GM12878 (cell line): ENCODE measurements around the gene COL1A2. TPM values are rescaled to one million over a fixed set of nuclear protein-coding genes. Genes with fewer than 3 reads are reported as not detected.

ENCODE experiments used
- ATAC-seq: fragments of 200-7000 bp; cut with Tn5 transposase; 3 replicates; pipeline ENCODE4 v1.9.1; 2020; ENCODE audit warnings: mild to moderate bottlenecking, moderate library complexity
- BruUV-seq: library from RNA; stranded (reverse); fragments of 400-500 nt; replicated peaks from 2 replicates; lab custom pipeline; 2021; lab: Mats Ljungman, UMichigan
- CTCF ChIA-PET: fragments of 300-600 bp; sonication (Branson Sonifier 250); formaldehyde crosslinking; extraction: SDS; loops from one replicate; lab custom pipeline; 2021; ENCODE audit warnings: inconsistent platforms; lab: Yijun Ruan, JAX
- POLR2A ChIA-PET: fragments of 350-600 bp; formaldehyde crosslinking; extraction: SDS; loops from one replicate; lab custom pipeline; 2021; ENCODE audit warnings: inconsistent platforms; lab: Charles Lee
- RAD21 ChIA-PET: fragments of 300-600 bp; sonication (Branson Sonifier 250); formaldehyde crosslinking; loops from one replicate; lab custom pipeline; 2023; ENCODE audit warnings: antibody characterized with exemption; ENCODE audit not compliant: unreplicated experiment; lab: Charles Lee
- SMC1A ChIA-PET: fragments of 300-600 bp; sonication (Branson Sonifier 250); formaldehyde crosslinking; loops from one replicate; lab custom pipeline; 2023; ENCODE audit not compliant: unreplicated experiment, uncharacterized antibody; lab: Charles Lee
- DNase-seq: peaks from one replicate; pipeline ENCODE4 v3.0.0-alpha.2; 2011; ENCODE audit warnings: low read depth, low spot score
- FAIRE-seq: peaks from 3 replicates; lab custom pipeline; 2011; peaks lifted over from hg19 to GRCh38; lab: Jason Lieb, UNC
- H2AFZ ChIP-seq: 2 replicates; pipeline ENCODE4 v1.6.0; 2011; ENCODE audit warnings: low read depth, low read length, control low read depth; ENCODE audit not compliant: control insufficient read depth
- H3K27ac ChIP-seq: 2 replicates; pipeline ENCODE4 v1.5.1; 2011; ENCODE audit warnings: control low read depth; ENCODE audit not compliant: control insufficient read depth, insufficient read depth
- H3K27me3 ChIP-seq, 2 experiments: replicated peaks in 1 of 2; 2 replicates each; pipeline versions ENCODE4 v1.6.0 to v1.6.1; 2011; ENCODE audit warnings: low read length in 1 of 2; ENCODE audit not compliant: control insufficient read depth in 2 of 2, insufficient read depth in 2 of 2
- H3K36me3 ChIP-seq, 2 experiments: 2 replicates each; pipeline ENCODE4 v1.5.1; 2011; ENCODE audit warnings: low read length in 1 of 2; ENCODE audit not compliant: control insufficient read depth in 2 of 2, insufficient read depth in 2 of 2
- H3K4me1 ChIP-seq: 2 replicates; pipeline ENCODE4 v1.6.1; 2011; ENCODE audit warnings: mild to moderate bottlenecking, low read length, moderate library complexity, mixed read lengths; ENCODE audit not compliant: control insufficient read depth, insufficient read depth
- H3K4me2 ChIP-seq: 2 replicates; pipeline ENCODE4 v1.6.0; 2011; ENCODE audit warnings: control low read depth; ENCODE audit not compliant: control insufficient read depth, insufficient read depth
- H3K4me3 ChIP-seq: fragments of 200-600 bp; sonication (generic); 2 replicates; pipeline ENCODE4 v1.5.1; 2016
- H3K79me2 ChIP-seq: 2 replicates; pipeline ENCODE4 v1.6.0; 2011; ENCODE audit warnings: low read length; ENCODE audit not compliant: control insufficient read depth, insufficient read depth
- H3K9ac ChIP-seq: 2 replicates; pipeline ENCODE4 v1.8.0; 2011; ENCODE audit warnings: low read length, control low read depth, mixed read lengths; ENCODE audit not compliant: control insufficient read depth, insufficient read depth
- H3K9me3 ChIP-seq: replicated peaks from 3 replicates; pipeline ENCODE4 v1.5.1; 2011; ENCODE audit warnings: mild to moderate bottlenecking, low read length; ENCODE audit not compliant: control insufficient read depth, insufficient read depth
- H4K20me1 ChIP-seq: 2 replicates; pipeline ENCODE4 v1.6.0; 2011; ENCODE audit not compliant: control insufficient read depth, insufficient read depth
- EED ChIP-seq: sonication (generic); IDR thresholded peaks from 2 replicates; pipeline ENCODE4 v1.6.1; 2016; ENCODE audit warnings: antibody characterized with exemption, low read depth
- HDGF ChIP-seq: fragments of 450-650 bp; IDR thresholded peaks from 2 replicates; pipeline ENCODE4 v1.6.1; 2016; ENCODE audit warnings: antibody characterized with exemption
- MYC ChIP-seq: IDR thresholded peaks from 2 replicates; pipeline ENCODE4 v1.6.1; 2011; ENCODE audit warnings: mild to moderate bottlenecking, low read length, moderate library complexity, inconsistent platforms; ENCODE audit not compliant: insufficient read depth, insufficient replicate concordance, insufficient read length, severe bottlenecking
- STAT1 ChIP-seq: fragments of 450-650 bp; conservative IDR thresholded peaks from 2 replicates; pipeline ENCODE4 v1.6.1; 2014; ENCODE audit warnings: antibody characterized with exemption, mild to moderate bottlenecking
- TCF3 ChIP-seq: IDR thresholded peaks from 2 replicates; pipeline ENCODE4 v1.6.1; 2012; ENCODE audit warnings: low read depth, mild to moderate bottlenecking, low read length, borderline replicate concordance; ENCODE audit not compliant: insufficient read depth
- WRNIP1 ChIP-seq: IDR thresholded peaks from 2 replicates; pipeline ENCODE4 v1.6.1; 2011; ENCODE audit warnings: low read depth, low read length, improper control_type of control experiment, borderline replicate concordance
- ZNF274 ChIP-seq: IDR thresholded peaks from one replicate; pipeline ENCODE4 v1.8.0; 2011; ENCODE audit not compliant: insufficient read length, insufficient read depth
- WGBS: methylation state at CpG from one replicate; pipeline ENCODE4 v1.1.6; 2016; ENCODE audit warnings: low lambda C conversion rate; ENCODE audit not compliant: insufficient replicate concordance, insufficient coverage; ENCODE audit errors: missing lambda C conversion rate; 5-methylcytosine and 5-hydroxymethylcytosine counted together
- in situ Hi-C: fragments of 300-500 bp; cut with MboI; formaldehyde crosslinking; loops from 9 replicates; pipeline ENCODE4 v1.14.3; 2018; ENCODE audit warnings: mixed read lengths
- intact Hi-C: fragments of 100-400 bp; cut with micrococcal nuclease; formaldehyde crosslinking; loops from one replicate; pipeline ENCODE4 v1.14.2; 2022; ENCODE audit not compliant: unreplicated experiment
- polyA plus RNA-seq, 11 experiments: library from polyadenylated mRNA; depleted of rRNA in 4 of 11; unstranded in 6 of 11; stranded (reverse) in 5 of 11; fragments of >200 nt; fragmentation: Nextera tagmentation in 4 of 11; fragmentation: Illumina TruSeq in 1 of 11; extraction: Ambion mirVana in 4 of 11; extraction: Trizol in 1 of 11; gene quantifications; 1 replicate in 1 of 11; 2 replicates in 10 of 11; pipeline versions ENCODE4 v1.2.1 to v1.2.3, GENCODE V29; 2011 to 2016; ENCODE audit warnings: inconsistent platforms in 2 of 11, missing spikeins in 2 of 11, low read depth in 1 of 11
- total RNA-seq, 4 experiments: library from RNA; depleted of rRNA in 3 of 4; stranded (reverse); fragments of >200 nt in 3 of 4; fragmentation: Illumina TruSeq in 1 of 4; extraction: Trizol in 1 of 4; gene quantifications; 2 replicates each; pipeline versions ENCODE4 v1.2.1 to v1.2.3, GENCODE V29; 2013 to 2021

Gene COL1A2
- total and polyA plus RNA-seq, 10 of the 15 experiments (the other 5 are each of a cell fraction or from before 2014, with no cell fraction given): 0.03 to 2.5 (median 0.76) TPM; not detected in 4

GRCh38 chr7:94429153-94429552 is 34.5 kb downstream of the COL1A2 start:
- no peaks in the 10 kb centered on the region for H3K4me1 ChIP-seq
- no peak overlapping the region for H3K4me3 ChIP-seq
- ATAC-seq: no peak
- no peak for FAIRE-seq
- ChIA-PET SMC1A (no interaction called here), RAD21 (no interaction called here), CTCF (no interaction called here), POLR2A (interaction anchor here (0.7 kb wide), 1 partner anchor 565 kb away, joined by 3 read pairs; no protein-coding TSS in a partner anchor)
- H4K20me1 ChIP-seq: no peaks in the 10 kb centered on the region
- no peaks in the 10 kb centered on the region for H3K27me3 ChIP-seq
- no peak overlapping the region for H3K9ac ChIP-seq
- WGBS: 0% methylated on average over 1 of the region's 1 CpG
- intact Hi-C loops: no loop called here
- no peak overlapping the region for H3K27ac ChIP-seq
- in situ Hi-C loops: loop anchor here (25.0 kb wide), 1 partner anchor 1258 kb away; no protein-coding TSS in a partner anchor
- H2AFZ ChIP-seq: no peak overlapping the region
- no peaks in the 10 kb centered on the region for H3K9me3 ChIP-seq
- no peak overlapping the region for H3K4me2 ChIP-seq
- no peak for DNase-seq
- BruUV-seq: no TSS peak
- no peak for TF ChIP-seq WRNIP1
- TF ChIP-seq ZNF274: no peak
- no peak for TF ChIP-seq STAT1
- no peak for TF ChIP-seq HDGF
- TF ChIP-seq MYC: no peak
- TF ChIP-seq EED: no peak
- H3K79me2 ChIP-seq: no peaks in the 10 kb centered on the region
- H3K36me3 ChIP-seq: no peaks in the 10 kb centered on the region

- ATAC-seq (no peak), FAIRE-seq (no peak), DNase-seq (no peak)
- Histone ChIP-seq H3K27me3 (no peaks in the 10 kb centered on the region), H2AFZ (no peak overlapping the region), H3K4me1 (no peaks in the 10 kb centered on the region), H3K9ac (no peak overlapping the region), H3K9me3 (no peaks in the 10 kb centered on the region), H3K36me3 (no peaks in the 10 kb centered on the region), H3K4me3 (no peak overlapping the region), H4K20me1 (no peaks in the 10 kb centered on the region), H3K27ac (no peak overlapping the region)
- BruUV-seq: no TSS peak
- ChIA-PET POLR2A (no interaction called here), RAD21 (no interaction called here), CTCF (no interaction called here), SMC1A (no interaction called here)
- intact Hi-C loops: no loop called here
- 0% methylated on average over 1 of the region's 1 CpG for WGBS
- in situ Hi-C loops: loop anchor here (25.0 kb wide), 1 partner anchor 1256 kb away; no protein-coding TSS in a partner anchor
- no peak for TF ChIP-seq TCF3
- TF ChIP-seq, all 136 proteins: peak for 0
- H3K4me2 ChIP-seq: no peak overlapping the region
- H3K79me2 ChIP-seq: no peaks in the 10 kb centered on the region
Observed at GRCh38 chr7:94431176-94431575, 36.5 kb downstream of the COL1A2 start.
